ENCODE results near the gene SLC39A7.

- TF ChIP-seq EZH2 (IDR thresholded peaks at IDR 0.05; ENCODE audit: borderline replicate concordance, low read length) (no peak), CTCF (conservative IDR thresholded peaks at IDR 0.05 in 1 of 2, IDR thresholded peaks at IDR 0.05 in 1 of 2; ENCODE audit: extremely low read depth in 1 of 2, insufficient read depth in 1 of 2, low read depth in 1 of 2, low read length in 2 of 2) (no peak)
These were observed 13.3 kb downstream of the SLC39A7 start for GRCh38 chr6:33213989-33214335.

All from mammary epithelial cell (primary cell).